GM19463 (cell line): ENCODE data around the gene SLC35D3.
"Not testable (repeated sequence)": the region's sequence is repeated elsewhere in the genome, so short reads cannot be mapped to it uniquely, and the experiment has no call there.

ENCODE experiments used
- ATAC-seq: cut with Tn5 transposase; IDR thresholded peaks from one replicate; pipeline ENCODE4 v1.9.1; 2021; ENCODE audit warnings: mild to moderate bottlenecking, moderate library complexity; ENCODE audit not compliant: unreplicated experiment

The SLC35D3 gene

DNA sequence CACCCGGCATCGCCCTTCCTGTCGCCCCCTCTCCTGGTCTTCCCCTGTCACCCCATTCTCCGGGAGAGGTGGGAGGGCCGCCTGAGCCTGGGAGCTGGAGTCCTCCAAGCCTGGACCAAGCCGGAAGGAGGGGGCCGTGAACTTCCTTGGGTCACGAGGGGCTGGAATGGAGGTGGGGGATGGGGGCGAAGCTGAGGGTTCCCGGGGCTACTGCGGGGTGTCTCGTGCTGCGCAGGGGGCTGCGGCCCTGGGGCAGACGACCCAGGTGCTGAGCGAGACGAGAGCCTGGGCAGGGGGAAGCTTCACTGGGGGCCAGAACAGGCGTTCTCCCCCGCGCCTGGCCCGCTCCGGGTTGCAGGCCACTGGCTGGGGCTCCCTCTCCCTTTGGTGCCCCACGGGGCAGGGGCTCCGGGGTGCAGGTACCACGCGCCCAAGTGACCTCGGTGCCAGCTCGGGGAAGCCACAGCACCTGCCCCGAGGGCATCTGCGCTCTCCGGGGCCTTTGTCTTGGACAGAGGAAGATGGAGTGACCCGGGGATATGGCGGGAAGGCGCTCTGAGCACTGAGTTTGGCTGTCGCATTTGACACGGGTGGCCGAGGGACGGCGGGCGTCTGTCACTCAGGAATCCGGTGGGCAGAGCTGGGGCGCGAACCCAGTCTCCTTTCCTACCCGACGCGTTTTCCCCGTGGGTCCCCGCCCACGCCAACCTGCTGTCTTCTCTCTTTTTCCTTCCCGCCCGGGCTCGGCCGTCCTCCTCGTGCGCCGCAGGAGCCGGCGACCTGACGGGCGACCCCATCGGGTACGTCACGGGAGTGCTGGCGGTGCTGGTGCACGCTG lies 1.2 kb downstream of the SLC35D3 start:
- ATAC-seq = no peak

GRCh38 chr6:136923954-136924673 lies 2.0 kb downstream of the SLC35D3 start:
- no peak for ATAC-seq

DNA sequence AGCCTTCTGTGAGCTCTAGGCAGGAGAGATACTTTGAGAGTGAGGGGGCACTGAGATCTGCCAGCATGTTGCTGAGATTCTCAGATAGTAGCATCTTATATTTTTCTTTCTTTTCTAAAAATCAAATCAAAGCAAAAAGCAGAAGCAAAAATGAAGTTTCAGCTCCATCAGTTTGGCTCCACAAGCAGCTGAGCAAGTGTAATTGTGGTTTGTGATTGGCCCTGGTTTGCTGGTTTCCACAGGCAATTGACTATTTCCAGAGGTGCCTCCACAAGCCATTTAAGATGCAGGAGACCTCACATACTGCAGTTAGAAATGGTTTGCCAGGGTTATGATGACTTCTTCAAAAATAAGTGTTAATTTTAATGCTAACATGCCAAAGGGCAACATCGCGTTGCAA lies 4.3 kb downstream of the SLC35D3 start:
- ATAC-seq = no peak

DNA sequence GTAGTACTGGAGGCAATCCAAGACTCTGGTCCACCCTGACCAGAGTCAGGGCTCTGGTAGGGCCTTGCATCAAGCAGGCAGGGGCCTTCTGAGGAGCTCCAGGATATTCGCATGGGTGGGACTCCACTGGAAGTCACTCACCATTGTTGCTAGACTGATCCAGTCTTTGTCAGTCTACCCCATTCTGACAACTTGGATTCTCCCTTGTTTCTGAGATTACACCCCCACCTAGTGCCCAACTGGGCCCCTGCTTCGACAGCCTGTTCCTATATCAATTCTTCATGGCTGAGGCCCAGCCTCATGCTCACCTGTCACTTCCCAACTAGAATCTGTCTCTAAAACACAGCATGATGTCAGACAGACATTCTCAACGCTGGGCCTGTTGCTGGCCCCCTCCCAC lies 5.2 kb downstream of the SLC35D3 start:
- no peak for ATAC-seq

DNA sequence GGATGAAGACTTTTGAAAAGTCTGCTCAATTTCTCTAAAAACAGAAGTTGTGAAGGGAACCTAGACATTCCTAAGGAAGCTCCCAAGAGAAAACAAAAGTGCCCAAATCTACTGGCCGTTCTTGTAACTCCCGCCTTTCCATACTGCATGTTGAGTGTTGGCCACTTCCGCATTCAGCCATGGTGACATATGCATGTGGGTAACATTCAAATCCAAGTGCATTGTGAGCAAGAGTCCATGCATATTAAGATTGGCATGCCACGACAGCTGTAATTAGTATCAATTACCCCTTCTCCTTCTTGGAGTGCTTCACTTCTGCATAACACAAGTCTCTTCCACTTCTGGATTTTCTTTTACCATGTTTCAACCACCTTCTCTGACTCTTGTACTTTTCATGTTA lies 8.4 kb downstream of the SLC35D3 start:
- no peak for ATAC-seq

DNA sequence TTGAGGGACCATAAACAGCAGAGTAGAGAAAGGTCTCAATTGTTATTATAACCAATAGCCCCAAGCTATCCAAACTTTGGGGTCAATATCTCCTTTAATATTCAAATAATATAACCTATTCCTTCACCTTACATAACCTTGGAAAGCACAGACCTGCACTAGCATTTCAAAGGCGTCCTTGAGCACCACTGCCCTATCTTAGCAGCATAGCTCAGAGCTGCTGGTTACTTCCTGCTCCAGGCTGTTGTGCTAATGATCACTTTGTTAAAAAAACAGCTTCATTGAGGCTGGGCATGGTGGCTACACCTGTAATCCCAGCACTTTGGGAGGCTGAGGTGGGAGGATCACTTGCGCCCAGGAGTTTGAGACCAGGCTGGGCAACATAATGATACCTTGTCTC lies 10.5 kb downstream of the SLC35D3 start:
- no peak for ATAC-seq

DNA sequence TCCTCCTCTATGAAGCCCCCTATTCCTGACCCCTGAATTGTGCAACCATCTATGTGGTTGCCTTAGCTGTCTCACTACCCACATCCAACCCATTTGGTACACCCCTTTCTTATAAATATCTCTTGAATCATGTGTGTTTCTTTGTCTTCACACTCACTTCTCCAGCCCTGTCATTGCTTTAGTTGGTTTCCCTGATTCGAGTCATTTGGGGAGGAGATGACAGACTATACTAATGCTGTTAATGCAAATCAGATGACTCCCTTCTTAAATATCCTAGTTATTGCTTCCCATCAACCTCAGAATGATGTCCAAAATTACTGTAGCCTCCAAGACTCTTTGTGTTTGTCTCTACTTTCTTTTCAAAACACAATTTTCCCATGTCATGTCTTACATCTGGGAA lies 23.0 kb downstream of the SLC35D3 start:
- no peak for ATAC-seq

DNA sequence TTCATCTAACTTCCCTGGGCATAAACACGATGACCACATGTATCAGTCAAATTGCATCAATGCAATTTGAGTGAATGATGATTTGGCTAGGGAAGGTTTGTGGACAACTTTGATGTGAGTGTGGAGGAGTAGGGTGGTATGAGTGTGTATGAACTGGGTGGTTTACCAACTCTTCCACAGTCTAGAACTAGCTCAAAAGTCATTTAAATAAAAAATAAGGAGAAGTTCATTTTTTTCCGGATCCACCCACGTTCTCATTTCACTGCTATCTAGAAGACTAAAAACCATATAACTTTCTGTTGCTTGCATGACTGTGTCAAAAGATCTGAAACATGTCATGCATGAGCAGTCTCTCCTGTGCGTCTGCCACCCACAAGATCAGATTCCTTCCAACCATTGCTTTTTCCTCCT lies 23.6 kb downstream of the SLC35D3 start:
- ATAC-seq = no peak

DNA sequence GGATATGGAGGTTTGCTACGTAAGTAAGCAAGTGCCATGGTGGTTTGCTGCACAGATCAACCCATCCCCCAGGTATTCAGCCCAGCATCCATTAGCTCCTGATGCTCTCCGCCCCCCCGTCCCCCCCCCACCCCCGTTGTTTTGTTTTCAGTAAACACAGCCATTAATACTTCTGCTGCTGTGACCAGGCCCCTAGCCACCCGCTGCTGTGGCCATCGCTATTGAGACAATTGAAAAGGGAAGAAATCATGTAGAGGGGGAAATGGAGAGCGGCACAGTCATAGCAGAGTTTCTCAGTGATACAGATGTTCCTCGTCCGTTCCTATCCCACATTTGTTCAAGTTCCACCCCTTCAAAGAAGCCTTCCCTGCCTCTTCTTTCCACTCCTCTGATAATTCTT lies 24.9 kb downstream of the SLC35D3 start:
- ATAC-seq = no peak

DNA sequence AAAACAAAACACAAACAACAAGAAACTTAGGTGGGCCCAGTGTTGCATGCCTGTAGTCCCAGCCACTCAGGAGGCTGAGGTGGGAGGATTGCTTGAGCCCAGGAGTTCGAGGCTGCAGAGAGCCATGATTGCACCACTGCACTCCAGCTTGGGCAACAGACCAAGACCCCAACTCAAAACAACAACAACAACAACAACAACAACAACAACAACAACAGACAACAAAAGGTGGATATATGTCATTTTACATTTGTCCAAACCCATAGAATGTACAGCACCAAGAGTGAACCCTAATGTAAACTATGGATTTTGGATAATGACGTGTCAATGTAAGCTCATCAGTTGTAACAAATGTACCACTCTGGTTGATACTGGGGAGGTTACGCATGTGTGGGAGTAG lies 27.9 kb downstream of the SLC35D3 start:
- not testable (repeated sequence) for ATAC-seq

- ATAC-seq = no peak
Observed at GRCh38 chr6:136950436-136951126, 28.5 kb downstream of the SLC35D3 start.

DNA sequence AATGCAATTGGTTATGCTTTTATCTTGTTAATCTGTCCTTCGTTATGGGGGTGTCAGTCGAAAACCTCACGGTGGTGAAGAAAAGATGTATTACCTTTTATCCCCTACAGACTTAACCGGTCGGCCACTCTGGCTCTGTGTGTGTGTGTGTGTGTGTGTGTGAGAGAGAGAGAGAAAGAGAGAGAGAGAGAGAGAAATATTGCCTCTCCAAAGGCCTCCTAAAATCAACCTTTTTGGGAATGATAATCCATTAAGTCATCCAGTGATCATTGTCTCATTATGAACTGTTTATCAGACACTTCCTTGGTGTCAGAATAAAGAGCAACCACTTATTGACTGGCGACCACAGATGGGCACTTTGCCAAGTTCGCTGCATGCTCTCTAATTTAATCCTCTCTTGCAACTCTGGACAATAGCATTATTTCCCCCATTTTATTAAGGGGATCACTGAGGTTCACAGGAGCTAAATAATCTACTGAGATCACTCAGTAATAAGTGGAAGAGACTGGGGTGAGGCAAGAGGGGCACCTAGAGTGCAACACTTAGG lies 30.7 kb downstream of the SLC35D3 start:
- no peak for ATAC-seq

- ATAC-seq = no peak
Observed at GRCh38 chr6:136955123-136955522, 33.0 kb downstream of the SLC35D3 start.

GRCh38 chr6:136956590-136957544 lies 34.8 kb downstream of the SLC35D3 start:
- no peak for ATAC-seq

GRCh38 chr6:136958168-136958567 lies 36.1 kb downstream of the SLC35D3 start:
- no peak for ATAC-seq

DNA sequence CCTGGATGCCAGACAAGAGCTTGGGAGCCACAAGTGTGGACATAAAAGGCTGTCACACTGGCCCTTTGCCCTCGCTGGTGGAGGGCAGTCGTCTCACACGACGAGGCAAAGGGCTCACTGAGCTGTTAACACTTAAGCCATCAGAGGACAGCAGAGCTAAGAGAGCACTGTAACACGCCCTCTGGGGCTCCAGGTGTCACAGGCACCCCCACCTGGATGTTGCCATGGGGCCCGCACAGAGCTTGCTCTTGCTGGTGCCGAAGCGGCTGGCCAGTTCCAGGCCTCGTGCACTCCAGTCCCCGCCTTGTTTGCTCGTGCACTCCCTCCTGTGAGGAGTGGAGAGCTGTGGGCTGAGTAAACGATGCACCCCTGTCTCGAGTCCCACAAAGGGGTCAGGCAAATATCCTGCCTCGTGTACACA lies 37.4 kb downstream of the SLC35D3 start:
- no peak for ATAC-seq

GRCh38 chr6:136959935-136960334 lies 37.8 kb downstream of the SLC35D3 start:
- not testable (repeated sequence) for ATAC-seq

GRCh38 chr6:136960781-136961180 lies 38.7 kb downstream of the SLC35D3 start:
- no peak for ATAC-seq

DNA sequence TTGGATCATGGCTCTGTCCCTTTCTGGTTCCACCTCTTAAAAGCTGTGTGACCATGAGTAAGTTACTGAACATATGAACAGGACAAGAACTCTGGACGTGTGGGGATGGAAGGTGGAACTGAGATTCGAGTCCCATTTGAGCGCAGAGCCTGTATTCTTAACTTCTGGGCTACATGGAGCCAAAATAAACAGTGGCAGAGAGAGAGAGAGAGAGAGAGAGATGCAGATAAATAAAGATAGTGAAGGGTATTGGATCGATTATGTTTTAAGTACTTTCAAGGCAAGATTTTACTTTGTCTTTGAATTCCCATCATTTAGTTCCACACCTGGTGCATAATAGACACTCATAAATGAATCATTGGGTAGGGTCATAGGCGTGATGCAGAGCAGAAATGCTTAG lies 39.7 kb downstream of the SLC35D3 start:
- ATAC-seq = no peak

GRCh38 chr6:136962661-136963060 lies 40.6 kb downstream of the SLC35D3 start:
- ATAC-seq = no peak
